GM18499 (cell line): ENCODE data around the gene TBC1D3C.
"Not testable (repeated sequence)": the region's sequence is repeated elsewhere in the genome, so short reads cannot be mapped to it uniquely, and the experiment has no call there.

Source experiments
- ATAC-seq: cut with Tn5 transposase; IDR thresholded peaks from one replicate; pipeline ENCODE4 v1.9.1; 2021; ENCODE audit warnings: moderate number of reproducible peaks; ENCODE audit not compliant: insufficient read depth, unreplicated experiment

The TBC1D3C gene

DNA sequence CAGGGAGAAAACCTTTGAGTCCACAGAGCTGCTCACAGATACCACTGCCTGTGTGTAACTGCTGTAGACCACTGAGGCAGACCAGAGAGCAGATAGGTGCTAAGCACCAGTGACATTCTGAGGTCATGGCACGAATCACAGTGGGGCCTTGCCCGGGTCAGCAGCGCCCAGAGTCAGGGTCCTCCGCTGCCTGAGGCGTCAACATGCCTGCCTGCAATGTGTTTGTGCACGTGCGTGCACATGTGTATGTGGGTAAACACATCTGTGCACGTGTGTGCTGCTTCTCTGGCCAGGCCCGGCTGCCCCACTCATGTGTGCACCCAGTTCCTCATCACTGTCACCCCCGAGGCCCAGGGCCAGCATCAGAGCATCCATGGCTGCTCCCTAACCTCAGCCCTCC is at the start of gene TBC1D3C:
Gene TBC1D3C, minus strand, starts transcription at position 101 of the 400 bp plus-strand sequence. CDS start 1,568 bp downstream, outside the sequence.
- ATAC-seq: not testable (repeated sequence)

DNA sequence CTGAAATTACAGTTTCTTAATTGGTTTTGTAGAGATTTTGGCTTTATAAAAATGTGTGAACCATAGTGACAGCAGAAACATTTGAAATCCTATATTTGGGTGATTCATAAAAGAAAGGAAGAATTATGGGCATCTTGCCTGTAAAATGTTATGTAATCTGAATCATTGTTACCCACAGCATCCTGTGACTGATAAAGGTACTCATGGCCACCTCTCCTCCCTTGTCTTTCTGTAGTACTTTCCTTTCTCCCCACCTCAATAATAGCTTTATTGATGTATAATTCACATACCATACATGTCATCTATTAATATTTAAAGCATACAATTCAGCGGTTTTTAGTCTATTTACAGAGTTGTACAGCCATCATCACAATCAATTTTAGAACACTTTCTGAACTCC is 30.8 kb upstream of the TBC1D3C start:
- ATAC-seq: not testable (repeated sequence)

DNA sequence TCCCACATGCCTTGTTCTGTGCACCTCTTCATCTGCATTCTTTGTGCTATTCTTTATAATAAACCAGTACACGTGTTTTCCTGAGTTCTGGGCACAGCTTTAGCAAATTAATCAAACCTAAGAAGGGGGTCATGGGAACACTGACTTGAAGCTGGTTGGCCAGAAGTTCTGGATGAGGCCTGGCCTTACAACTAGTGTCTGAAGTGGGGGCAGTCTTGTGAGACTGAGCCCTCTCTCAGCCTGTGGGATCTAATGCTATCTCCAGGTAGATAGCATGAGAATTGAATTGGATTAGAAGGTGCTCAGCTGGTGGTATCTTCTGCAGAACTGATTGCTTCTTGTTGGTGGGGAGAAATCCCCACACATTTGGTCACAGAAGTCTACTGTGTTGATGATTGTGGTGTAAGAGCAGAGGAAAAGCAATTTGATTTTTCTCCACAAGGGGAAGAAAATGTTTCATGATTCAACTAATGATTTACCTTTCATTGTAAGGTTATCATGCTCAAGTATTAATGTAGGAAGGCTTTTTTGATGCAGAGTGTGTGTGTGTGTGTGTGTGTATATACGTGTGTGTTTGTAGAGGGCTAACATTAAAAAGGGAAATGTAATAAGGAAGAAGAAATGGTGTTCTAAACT is 25.7 kb upstream of the TBC1D3C start:
- not testable (repeated sequence) for ATAC-seq

DNA sequence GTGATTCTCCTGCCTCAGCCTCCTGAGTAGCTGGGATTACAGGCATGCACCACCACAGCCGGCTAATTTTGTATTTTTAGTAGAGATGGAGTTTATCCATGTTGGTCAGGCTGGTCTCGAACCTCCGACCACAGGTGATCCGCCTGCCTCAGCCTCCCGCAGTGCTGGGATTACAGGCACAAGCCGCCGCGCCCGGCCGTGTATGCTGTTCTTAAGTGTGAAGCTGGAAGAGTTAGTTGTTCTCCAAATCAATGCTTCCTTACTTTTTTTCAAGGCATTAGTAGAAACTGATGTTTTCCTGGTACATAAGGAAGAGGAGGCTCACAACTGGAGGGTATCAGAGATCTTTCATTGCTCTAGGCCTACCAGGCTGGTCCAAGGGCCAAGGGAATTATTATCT is 19.7 kb upstream of the TBC1D3C start:
- not testable (repeated sequence) for ATAC-seq

DNA sequence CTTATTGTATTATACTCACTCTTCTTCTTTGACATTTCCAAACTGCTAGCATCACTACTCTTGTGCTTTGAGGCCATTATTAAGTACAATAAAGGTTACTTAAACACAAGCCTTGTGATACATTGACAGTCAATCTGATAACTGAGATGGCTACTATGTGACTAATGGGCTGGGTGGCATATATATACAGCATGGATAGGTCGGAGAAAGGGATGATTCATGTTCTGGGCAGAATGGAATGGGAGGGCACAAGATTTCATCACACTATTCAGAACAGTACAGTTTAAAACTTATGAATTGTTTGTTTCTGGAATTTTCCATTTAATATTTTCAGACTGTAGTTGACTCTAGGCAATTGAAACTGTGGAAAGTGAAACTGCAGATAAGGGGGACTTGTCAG is 18.9 kb upstream of the TBC1D3C start:
- not testable (repeated sequence) for ATAC-seq
